GM10266 (cell line): ENCODE results near the gene UFC1.

Experiments
- DNase-seq: peaks from one replicate; pipeline ENCODE4 v3.0.0; 2012; ENCODE audit errors: extremely low spot score
- TF ChIP-seq, protein P1 (sequence below): IDR thresholded peaks from 2 replicates; pipeline ENCODE4 v1.5.1; 2012; ENCODE audit warnings: mild to moderate bottlenecking, low read depth; ENCODE audit not compliant: control insufficient read depth, insufficient read depth; ENCODE audit errors: missing control alignments

UFC1 gene

DNA sequence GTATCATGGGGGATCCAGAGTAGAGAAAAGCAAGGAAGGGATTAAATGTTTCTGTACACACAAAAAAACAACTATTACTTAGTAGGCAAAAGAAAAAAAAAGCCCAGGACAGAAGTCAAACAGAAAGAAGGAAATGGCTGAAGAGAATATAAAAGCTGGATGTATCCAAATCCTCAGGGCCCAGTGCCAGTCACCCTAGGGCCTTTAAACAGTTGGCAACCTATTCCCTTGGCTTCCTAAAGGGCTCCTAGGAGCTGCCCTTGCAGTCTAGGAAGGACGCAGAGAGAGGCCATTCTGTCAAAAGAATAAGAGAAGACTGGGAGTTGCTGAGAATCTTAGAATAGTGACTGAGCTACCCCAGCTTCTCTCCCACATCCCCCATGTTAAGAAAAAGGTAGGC lies 18.6 kb downstream of the UFC1 start:
- no peak for DNase-seq
- TF ChIP-seq, protein P1, sequence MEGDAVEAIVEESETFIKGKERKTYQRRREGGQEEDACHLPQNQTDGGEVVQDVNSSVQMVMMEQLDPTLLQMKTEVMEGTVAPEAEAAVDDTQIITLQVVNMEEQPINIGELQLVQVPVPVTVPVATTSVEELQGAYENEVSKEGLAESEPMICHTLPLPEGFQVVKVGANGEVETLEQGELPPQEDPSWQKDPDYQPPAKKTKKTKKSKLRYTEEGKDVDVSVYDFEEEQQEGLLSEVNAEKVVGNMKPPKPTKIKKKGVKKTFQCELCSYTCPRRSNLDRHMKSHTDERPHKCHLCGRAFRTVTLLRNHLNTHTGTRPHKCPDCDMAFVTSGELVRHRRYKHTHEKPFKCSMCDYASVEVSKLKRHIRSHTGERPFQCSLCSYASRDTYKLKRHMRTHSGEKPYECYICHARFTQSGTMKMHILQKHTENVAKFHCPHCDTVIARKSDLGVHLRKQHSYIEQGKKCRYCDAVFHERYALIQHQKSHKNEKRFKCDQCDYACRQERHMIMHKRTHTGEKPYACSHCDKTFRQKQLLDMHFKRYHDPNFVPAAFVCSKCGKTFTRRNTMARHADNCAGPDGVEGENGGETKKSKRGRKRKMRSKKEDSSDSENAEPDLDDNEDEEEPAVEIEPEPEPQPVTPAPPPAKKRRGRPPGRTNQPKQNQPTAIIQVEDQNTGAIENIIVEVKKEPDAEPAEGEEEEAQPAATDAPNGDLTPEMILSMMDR = no peak

DNA sequence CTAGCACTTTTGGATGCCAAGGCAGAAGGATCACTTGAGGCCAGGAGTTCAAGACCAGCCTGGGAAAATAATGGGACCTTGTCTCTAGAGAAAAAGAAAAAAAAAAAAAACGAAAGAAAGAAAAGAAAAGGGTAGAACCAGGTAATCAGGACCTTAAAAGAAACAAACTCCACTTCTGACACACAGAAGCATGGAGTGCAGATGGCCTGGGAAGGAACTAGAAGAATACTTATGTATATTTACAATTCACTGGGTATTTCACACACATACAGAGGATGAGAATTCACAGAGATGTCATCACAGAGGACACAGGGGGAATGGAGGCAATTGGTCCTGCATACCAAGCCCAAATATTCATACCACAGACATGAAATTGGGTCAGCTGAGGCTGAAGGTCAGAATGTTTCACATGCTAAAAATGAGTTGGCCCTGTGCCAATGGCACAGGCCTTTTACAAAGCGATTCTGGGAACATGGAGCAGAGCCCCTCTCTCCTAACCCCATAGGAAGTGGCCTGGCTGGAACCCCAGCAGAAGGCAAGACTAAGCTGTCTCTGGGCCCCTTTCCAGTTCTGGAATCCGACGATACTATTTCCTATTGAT lies 19.1 kb downstream of the UFC1 start:
- no peak for DNase-seq
- TF ChIP-seq, protein P1 = no peak

DNA sequence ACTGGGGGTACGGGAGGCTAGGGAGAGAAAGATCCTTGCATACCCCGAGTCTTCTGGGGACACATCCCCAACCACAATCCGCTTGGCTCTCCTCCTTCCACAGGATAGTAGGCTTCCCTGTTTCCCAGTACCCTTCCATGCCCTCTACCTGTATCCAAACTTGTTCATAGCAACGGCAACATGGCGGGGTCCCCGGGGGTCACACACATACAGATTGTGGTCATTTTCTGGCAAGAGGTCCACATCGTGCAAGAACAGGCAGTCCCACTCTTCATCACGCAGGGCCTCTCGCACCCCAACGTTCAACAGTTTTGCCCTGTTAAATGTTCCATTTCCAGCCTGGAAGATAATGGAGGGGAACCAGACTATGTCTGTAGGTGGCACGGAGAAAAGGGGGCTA lies 19.9 kb downstream of the UFC1 start:
- no peak for DNase-seq
- TF ChIP-seq, protein P1 = no peak

DNA sequence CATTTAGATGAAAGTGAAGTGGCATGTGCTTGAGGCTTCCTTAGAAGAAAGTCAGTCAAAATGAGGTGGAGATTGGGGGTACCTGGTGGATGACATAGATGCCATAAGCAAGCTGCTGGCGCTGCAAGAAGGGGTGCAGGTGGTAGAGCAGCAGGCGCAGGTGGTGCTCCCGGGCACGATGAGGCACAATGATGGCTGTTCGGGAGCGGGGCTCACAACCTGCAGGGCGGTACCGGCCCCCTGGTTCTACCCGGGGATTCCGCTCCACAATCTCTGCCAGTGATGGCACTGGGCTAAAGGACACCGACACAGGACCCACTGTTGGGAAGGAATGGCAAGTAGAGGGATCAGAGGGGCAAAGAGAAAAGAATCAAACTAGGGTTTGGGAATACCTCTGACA lies 21.1 kb downstream of the UFC1 start:
- TF ChIP-seq, protein P1 = no peak
- DNase-seq = no peak

DNA sequence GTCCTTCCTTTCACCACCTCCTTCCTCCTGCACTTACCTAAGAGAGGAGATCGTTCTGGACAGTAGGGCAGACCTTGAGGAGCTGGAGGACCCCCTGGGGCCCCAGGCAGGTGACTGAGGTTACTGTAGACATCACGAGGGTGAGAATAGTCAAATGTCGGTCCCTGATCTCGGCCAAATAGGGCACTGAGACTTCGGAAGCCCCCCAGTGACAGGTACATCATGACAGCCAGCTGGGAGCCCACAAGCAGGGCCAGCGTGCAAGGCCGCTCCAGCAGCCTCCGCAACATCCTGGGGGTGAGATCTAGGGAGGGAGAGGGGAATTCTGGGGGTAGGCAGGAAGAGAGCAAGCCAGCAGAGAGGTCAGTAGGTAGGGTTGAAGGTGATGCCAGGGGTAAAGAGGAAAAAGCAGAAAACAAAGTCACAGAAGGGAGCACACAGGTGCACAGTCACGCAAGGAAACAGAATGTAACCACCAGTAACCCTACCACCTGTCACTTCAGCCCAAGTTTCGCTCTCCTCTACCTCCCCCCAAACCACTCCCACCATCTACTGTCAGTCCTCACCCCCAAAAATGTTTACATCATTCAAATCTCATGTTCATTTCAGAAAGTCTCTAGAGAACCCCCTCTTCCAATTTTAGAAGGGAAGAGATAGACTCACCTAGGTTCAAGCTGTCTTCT lies 22.1 kb downstream of the UFC1 start:
- TF ChIP-seq, protein P1 = no peak
- DNase-seq = no peak

DNA sequence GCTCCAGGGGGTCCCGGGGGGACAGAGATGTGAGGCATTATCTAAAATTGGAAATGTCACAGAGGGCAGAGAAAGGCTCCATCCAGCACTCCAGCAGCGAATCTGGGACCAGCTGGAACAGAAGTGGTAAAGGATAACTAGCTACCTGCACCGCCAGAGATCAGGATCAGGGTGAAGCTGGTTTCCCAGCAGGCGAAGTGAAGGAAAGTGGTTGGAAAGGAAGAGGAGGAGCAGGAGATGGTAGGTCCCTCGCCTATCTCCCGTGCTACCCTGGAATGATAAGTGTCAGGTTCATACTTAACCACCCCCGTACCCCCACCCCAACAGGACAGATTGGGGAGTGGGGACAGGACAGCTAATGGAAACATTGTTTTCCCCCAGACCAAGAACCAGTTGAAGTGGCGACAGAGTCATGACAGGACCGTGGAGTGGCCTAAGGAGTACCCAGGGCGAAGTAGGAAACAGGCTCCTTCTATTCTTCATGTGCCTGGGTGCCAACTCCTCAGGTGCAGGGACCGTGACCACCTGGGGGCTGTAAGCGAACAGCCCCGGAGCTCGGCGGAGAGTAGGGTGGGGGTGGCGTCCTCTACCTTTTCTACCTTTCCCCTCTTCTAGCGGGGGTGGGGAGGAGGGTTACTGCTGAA lies 22.8 kb downstream of the UFC1 start:
- TF ChIP-seq, protein P1 = no peak
- no peak for DNase-seq

DNA sequence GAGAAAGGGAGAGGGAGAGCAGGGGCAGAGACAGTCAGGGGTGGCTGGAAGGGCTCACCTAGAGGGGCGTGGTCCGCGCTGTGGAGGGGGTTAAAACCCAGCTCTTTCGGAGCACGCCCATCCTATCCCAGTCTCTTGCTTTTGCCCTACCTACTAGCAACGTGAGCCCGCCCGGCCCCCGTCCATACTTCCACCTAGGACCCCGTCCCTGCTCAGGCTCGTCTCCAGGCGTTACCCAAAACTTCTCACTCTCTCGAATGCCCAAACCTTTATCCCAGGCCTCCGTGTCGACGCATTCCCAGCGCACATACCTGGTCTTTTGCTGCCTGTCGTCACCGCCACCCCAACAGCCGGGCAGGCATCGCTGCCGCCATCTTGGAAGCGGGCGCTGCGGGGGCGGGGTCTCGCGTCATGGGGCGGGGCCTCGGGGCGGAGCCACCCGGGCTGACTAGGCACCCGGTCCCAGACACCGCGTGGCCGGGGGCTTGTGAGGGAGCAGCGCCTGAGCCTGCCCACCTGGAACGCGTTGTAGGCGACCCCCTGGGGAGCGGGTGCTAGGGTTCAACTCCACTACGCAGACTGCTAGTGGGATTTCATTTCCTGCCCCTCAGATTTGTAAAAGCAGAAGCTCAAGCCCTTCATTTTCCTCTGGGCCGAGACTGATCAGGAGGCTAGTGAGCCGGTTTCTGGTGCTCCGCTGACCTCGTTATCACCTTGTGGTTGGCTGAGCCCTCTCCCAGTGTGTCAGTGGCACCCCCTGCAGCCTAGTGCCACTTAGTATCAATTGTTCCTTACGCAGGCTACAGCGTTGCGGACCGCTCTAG lies 23.5 kb downstream of the UFC1 start, which contains the start of gene B4GALT3:
Gene B4GALT3, minus strand, starts transcription at position 396 of the 824 bp plus-strand sequence. CDS start 1,447 bp downstream, outside the sequence.
- TF ChIP-seq, protein P1 = no peak
- DNase-seq = peak; percentile 93
